ENCODE measurements around the gene SFT2D3. TPM values are rescaled to one million over a fixed set of nuclear protein-coding genes. Genes with fewer than 3 reads are reported as not detected.

SFT2D3 gene
- total and polyA plus RNA-seq, 2 of the 8 experiments (the other 6 are each of a cell fraction or from before 2014, with no cell fraction given) = 7.3 to 10.3 TPM

- DNase-seq (ENCODE audit: low read depth in 1 of 2, low spot score in 2 of 2) (peak; percentile 66 to 76), FAIRE-seq (peak; percentile 13)
- Histone ChIP-seq H2BK12ac (ENCODE audit: low read depth, low read length) (peak overlapping the region; percentile 52; the same call in 1 of the 2 replicates), H3K23me2 (ENCODE audit: low read depth, low read length) (peaks cover 6% of the 10 kb centered on the region), H3K4me2 (ENCODE audit: insufficient read depth in 1 of 2, low read depth in 2 of 2, low read length in 2 of 2) (peak overlapping the region; percentile 59 to 99), H3K18ac (ENCODE audit: extremely low read depth, low read length) (peak overlapping the region; percentile 89; the same call in 1 of the 2 replicates), H4K8ac (ENCODE audit: extremely low read depth, insufficient read depth, low read length) (peak overlapping the region; percentile 94), H3K14ac (ENCODE audit: insufficient read length) (no peak overlapping the region), H4K20me1 (replicated peaks in 1 of 2; ENCODE audit: control insufficient read depth in 1 of 2, insufficient read depth in 2 of 2, low read length in 2 of 2) (peaks cover 2 to 10% of the 10 kb centered on the region in 2 experiments), H3K4ac (replicated peaks; ENCODE audit: insufficient read length, low read depth, low read length) (no peak overlapping the region), H3K79me1 (ENCODE audit: low read depth, low read length) (no peaks in the 10 kb centered on the region), H3K23ac (ENCODE audit: insufficient read length) (no peak overlapping the region), H2AFZ (ENCODE audit: low read length) (peak overlapping the region; percentile 87; the same call in 1 of the 2 replicates), H3K9ac (replicated peaks in 1 of 4; ENCODE audit: extremely low read depth in 1 of 4, low read depth in 3 of 4, low read length in 3 of 4) (peak overlapping the region in 3 of 4 experiments; percentile 81 to 96 (median 94); a peak in 6 of 7 replicates), H2BK20ac (ENCODE audit: low read length) (no peak overlapping the region), H4K91ac (replicated peaks; ENCODE audit: insufficient read length, low read length) (peak overlapping the region; percentile 58), H3K56ac (replicated peaks; ENCODE audit: insufficient read length, low read depth, low read length) (peak overlapping the region; percentile 17), H3K4me1 (replicated peaks in 1 of 4; ENCODE audit: control insufficient read depth in 3 of 4, insufficient read depth in 4 of 4, low read length in 3 of 4) (peaks cover 0 to 4% (median 3%) of the 10 kb centered on the region in 4 experiments; a peak in 6 of 7 replicates), H3K36me3 (ENCODE audit: control insufficient read depth in 2 of 4, insufficient read depth in 4 of 4, low read length in 3 of 4) (peaks cover 0 to 17% (median under 1%) of the 10 kb centered on the region in 4 experiments; a peak in 5 of 8 replicates), H3K9me3 (ENCODE audit: insufficient read depth in 2 of 2, low read depth in 1 of 2, low read length in 1 of 2) (no peaks in the 10 kb centered on the region), H3K4me3 (ENCODE audit: extremely low read depth in 1 of 4, insufficient read depth in 2 of 4, low read depth in 3 of 4, low read length in 4 of 4) (peak overlapping the region; percentile 61 to 80 (median 63)), H2AK5ac (ENCODE audit: low read depth, low read length) (no peak overlapping the region; the same call in 1 of the 2 replicates), H2BK120ac (replicated peaks; ENCODE audit: low read depth, low read length) (no peak overlapping the region), H3K27me3 (replicated peaks in 1 of 4; ENCODE audit: control insufficient read depth in 3 of 4, extremely low read depth in 1 of 4, insufficient read depth in 3 of 4, low read length in 3 of 4) (no peaks in the 10 kb centered on the region), H4K5ac (ENCODE audit: insufficient read length, low read depth, low read length) (peak overlapping the region; percentile 79), H3K27ac (ENCODE audit: low read depth, low read length) (peak overlapping the region; percentile 96), H3K79me2 (ENCODE audit: control insufficient read depth in 1 of 2, insufficient read depth in 2 of 2, low read length in 2 of 2) (peaks cover 0 to 13% of the 10 kb centered on the region in 2 experiments; a peak in 2 of 4 replicates), H2BK5ac (ENCODE audit: low read depth, low read length) (peak overlapping the region; percentile 80), H2BK15ac (ENCODE audit: low read length) (no peak overlapping the region)
- WGBS, 2 experiments (ENCODE audit: extremely low coverage in 1 of 2, insufficient coverage in 1 of 2, insufficient read length in 1 of 2, insufficient replicate concordance in 2 of 2, low coverage in 1 of 2, low lambda C conversion rate in 2 of 2, missing lambda C conversion rate in 1 of 2) = 29% methylated on average over 17 of the region's 17 CpGs; no CpG with 5 or more reads in 1 of the 2 experiments
- ChIA-PET CTCF (ENCODE audit: partially characterized antibody) (interaction anchor here (0.9 kb wide), 1 partner anchor 18 kb away, joined by 3 read pairs; no protein-coding TSS in a partner anchor), POLR2A (ENCODE audit: partially characterized antibody) (interaction anchor here (0.9 to 2.6 kb wide), 8 partner anchors 10 to 111 kb away, joined by 3 to 10 read pairs (median 4); partner anchors contain the start of genes LIMS2 and WDR33)
- TF ChIP-seq CTCF (IDR thresholded peaks at IDR 0.05; ENCODE audit: control extremely low read depth in 1 of 3, insufficient read depth in 1 of 3, low read depth in 1 of 3, low read length in 3 of 3) = peak in 1 of 3 experiments; percentile 19; a peak in 1 of 4 replicates
- TF ChIP-seq POLR2A (IDR thresholded peaks at IDR 0.05; ENCODE audit: control extremely low read depth in 1 of 2, low read depth in 2 of 2, low read length in 2 of 2) = peak in 1 of 2 experiments; percentile 36; a peak in 1 of 3 replicates
- 0 out of 2 replicates have a peak, but pooled peaks have one; percentile 44 for TF ChIP-seq E2F6 (IDR thresholded peaks at IDR 0.05)
- peak; percentile 68; the same call in 1 of the 2 replicates for TF ChIP-seq CREB1 (IDR thresholded peaks at IDR 0.05)
- TF ChIP-seq MAX (IDR thresholded peaks at IDR 0.05) = peak; percentile 90
- no peak for TF ChIP-seq SIX5 (IDR thresholded peaks at IDR 0.05; ENCODE audit: low read depth, low read length)
- peak; percentile 26; the same call in 1 of the 2 replicates for TF ChIP-seq TAF1 (IDR thresholded peaks at IDR 0.05; ENCODE audit: low read depth, low read length)
- TF ChIP-seq CEBPB (IDR thresholded peaks at IDR 0.05; ENCODE audit: low read depth, low read length) = no peak
Measured at GRCh38 chr2:127700527-127701192, 637 bp upstream of the SFT2D3 start.

Data from H1 (cell line).